Measurements from ENCODE around the gene ZNF570. TPM values are rescaled to one million over a fixed set of nuclear protein-coding genes. Genes with fewer than 3 reads are reported as not detected.

ZNF570 gene
- polyA plus RNA-seq, 1 experiment = 5.4 TPM

DNA sequence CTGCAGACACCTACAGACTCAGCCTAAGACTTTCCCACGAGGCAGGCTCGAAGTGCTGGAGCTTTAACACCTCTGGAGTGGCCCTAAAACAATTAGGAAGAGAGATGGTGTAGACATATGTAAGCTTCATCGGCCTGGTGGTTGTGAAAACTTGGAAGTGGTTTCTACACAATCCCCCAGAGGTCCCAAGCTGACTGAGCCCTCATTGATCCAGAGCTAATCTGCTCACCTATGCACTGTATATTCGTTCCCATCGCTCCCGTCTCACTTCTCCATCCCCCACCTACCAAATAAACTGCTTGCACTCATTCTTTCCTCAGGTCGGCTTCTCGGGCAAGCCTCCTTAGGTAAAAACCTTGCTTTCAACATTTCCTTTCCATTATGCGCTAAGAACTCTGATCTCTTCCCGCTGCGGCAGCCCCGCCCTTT lies 36.8 kb downstream of the ZNF570 start:
- Histone ChIP-seq H3K27me3 (ENCODE audit: control insufficient read depth, insufficient read depth, low read length) (no peaks in the 10 kb centered on the region), H3K9me3 (ENCODE audit: control insufficient read depth, insufficient read depth, low read length) (peaks cover 41% of the 10 kb centered on the region), H3K27ac (ENCODE audit: low read depth, low read length) (peak overlapping the region; percentile 61), H3K4me3 (ENCODE audit: low read depth, low read length) (peak overlapping the region; percentile 62)
- no peak for DNase-seq (ENCODE audit: low read depth, low spot score)
- no peak for TF ChIP-seq CTCF (IDR thresholded peaks at IDR 0.05; ENCODE audit: low read depth, low read length)
- CTCF ChIA-PET = no interaction called here
- POLR2A ChIA-PET = no interaction called here

- DNase-seq (ENCODE audit: low read depth, low spot score) = peak; percentile 10
- CTCF ChIA-PET = no interaction called here
- Histone ChIP-seq H3K27me3 (ENCODE audit: control insufficient read depth, insufficient read depth, low read length) (no peaks in the 10 kb centered on the region), H3K4me3 (ENCODE audit: low read depth, low read length) (peak within 1 kb of the TSS; percentile 62), H3K9me3 (ENCODE audit: control insufficient read depth, insufficient read depth, low read length) (peaks cover 37% of the 10 kb centered on the region), H3K27ac (ENCODE audit: low read depth, low read length) (peak within 1 kb of the TSS; percentile 61)
- no peak for TF ChIP-seq CTCF (IDR thresholded peaks at IDR 0.05; ENCODE audit: low read depth, low read length)
- POLR2A ChIA-PET = interaction anchor here (0.6 kb wide), 1 partner anchor 626 kb away, joined by 4 read pairs; no protein-coding TSS in a partner anchor
These were observed 37.4 kb downstream of the ZNF570 start, which contains the start of gene ZNF793 for GRCh38 chr19:37506387-37507166. Gene ZNF793 (plus strand): TSS chr19:37506939. CDS start chr19:37523440, 16,501 bp downstream.

DNA sequence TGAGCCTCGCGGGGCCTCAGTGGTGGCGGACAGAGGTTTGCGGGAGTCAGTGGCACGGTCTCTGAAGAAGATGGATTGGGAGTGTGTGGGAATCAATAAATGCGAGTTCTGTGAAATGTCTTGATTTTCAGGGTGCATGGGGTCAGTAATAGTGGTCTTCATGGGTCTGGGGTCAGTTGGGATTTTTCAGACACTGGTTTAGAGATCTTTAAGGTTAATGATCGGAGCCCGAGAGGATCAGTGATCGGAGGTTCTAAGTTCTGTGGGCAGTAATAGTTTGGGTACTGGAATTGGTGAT lies 38.0 kb downstream of the ZNF570 start:
- no peak for DNase-seq (ENCODE audit: low read depth, low spot score)
- H3K27ac ChIP-seq (ENCODE audit: low read depth, low read length) = no peak overlapping the region
- H3K4me3 ChIP-seq (ENCODE audit: low read depth, low read length) = peak overlapping the region; percentile 62
- CTCF ChIA-PET = no interaction called here
- POLR2A ChIA-PET = no interaction called here
- no peak for TF ChIP-seq CTCF (IDR thresholded peaks at IDR 0.05; ENCODE audit: low read depth, low read length)
- no peaks in the 10 kb centered on the region for H3K27me3 ChIP-seq (ENCODE audit: control insufficient read depth, insufficient read depth, low read length)
- peaks cover 37% of the 10 kb centered on the region for H3K9me3 ChIP-seq (ENCODE audit: control insufficient read depth, insufficient read depth, low read length)

GRCh38 chr19:37511186-37511585 lies 42.0 kb downstream of the ZNF570 start:
- no peak for TF ChIP-seq CTCF (IDR thresholded peaks at IDR 0.05; ENCODE audit: low read depth, low read length)
- Histone ChIP-seq H3K27ac (ENCODE audit: low read depth, low read length) (no peak overlapping the region), H3K4me3 (ENCODE audit: low read depth, low read length) (no peak overlapping the region), H3K27me3 (ENCODE audit: control insufficient read depth, insufficient read depth, low read length) (no peaks in the 10 kb centered on the region), H3K9me3 (ENCODE audit: control insufficient read depth, insufficient read depth, low read length) (peaks cover 28% of the 10 kb centered on the region)
- ChIA-PET CTCF (no interaction called here), POLR2A (no interaction called here)
- DNase-seq (ENCODE audit: low read depth, low spot score) = no peak

DNA sequence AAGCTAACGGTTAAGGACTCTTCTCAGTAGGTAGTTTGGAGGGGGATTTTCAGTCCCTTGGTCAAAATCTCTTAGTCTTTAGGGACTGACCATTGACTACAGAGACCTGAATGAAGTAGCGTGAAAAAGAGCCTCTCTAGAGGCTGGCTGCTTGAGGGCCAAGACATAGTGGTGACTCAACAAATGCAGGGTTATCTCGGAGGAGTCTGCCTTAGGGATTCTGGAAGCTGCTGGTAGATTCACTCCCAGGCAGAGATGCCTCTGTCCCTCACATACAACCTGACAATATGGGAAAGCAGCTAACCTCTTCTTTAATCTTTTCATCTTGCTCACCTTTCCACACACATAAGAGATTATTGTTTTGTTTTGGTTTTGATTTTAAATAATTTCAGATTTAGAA lies 42.7 kb downstream of the ZNF570 start:
- H3K27me3 ChIP-seq (ENCODE audit: control insufficient read depth, insufficient read depth, low read length) = no peaks in the 10 kb centered on the region
- ChIA-PET CTCF (no interaction called here), POLR2A (no interaction called here)
- no peak overlapping the region for H3K27ac ChIP-seq (ENCODE audit: low read depth, low read length)
- no peak for DNase-seq (ENCODE audit: low read depth, low spot score)
- peaks cover 28% of the 10 kb centered on the region for H3K9me3 ChIP-seq (ENCODE audit: control insufficient read depth, insufficient read depth, low read length)
- H3K4me3 ChIP-seq (ENCODE audit: low read depth, low read length) = no peak overlapping the region
- TF ChIP-seq CTCF (IDR thresholded peaks at IDR 0.05; ENCODE audit: low read depth, low read length) = no peak

Data from AG04450 (cell line).